GM12878 (cell line): ENCODE measurements around the gene ZNF462. TPM values are rescaled to one million over a fixed set of nuclear protein-coding genes. Genes with fewer than 3 reads are reported as not detected.

Experiments used
- ATAC-seq: fragments of 200-7000 bp; cut with Tn5 transposase; 3 replicates; pipeline ENCODE4 v1.9.1; 2020; ENCODE audit warnings: mild to moderate bottlenecking, moderate library complexity
- BruUV-seq: library from RNA; stranded (reverse); fragments of 400-500 nt; replicated peaks from 2 replicates; lab custom pipeline; 2021; lab: Mats Ljungman, UMichigan
- CTCF ChIA-PET: fragments of 300-600 bp; sonication (Branson Sonifier 250); formaldehyde crosslinking; extraction: SDS; loops from one replicate; lab custom pipeline; 2021; ENCODE audit warnings: inconsistent platforms; lab: Yijun Ruan, JAX
- POLR2A ChIA-PET: fragments of 350-600 bp; formaldehyde crosslinking; extraction: SDS; loops from one replicate; lab custom pipeline; 2021; ENCODE audit warnings: inconsistent platforms; lab: Charles Lee
- RAD21 ChIA-PET: fragments of 300-600 bp; sonication (Branson Sonifier 250); formaldehyde crosslinking; loops from one replicate; lab custom pipeline; 2023; ENCODE audit warnings: antibody characterized with exemption; ENCODE audit not compliant: unreplicated experiment; lab: Charles Lee
- SMC1A ChIA-PET: fragments of 300-600 bp; sonication (Branson Sonifier 250); formaldehyde crosslinking; loops from one replicate; lab custom pipeline; 2023; ENCODE audit not compliant: unreplicated experiment, uncharacterized antibody; lab: Charles Lee
- DNase-seq: peaks from one replicate; pipeline ENCODE4 v3.0.0-alpha.2; 2011; ENCODE audit warnings: low read depth, low spot score
- FAIRE-seq: peaks from 3 replicates; lab custom pipeline; 2011; peaks lifted over from hg19 to GRCh38; lab: Jason Lieb, UNC
- H2AFZ ChIP-seq: 2 replicates; pipeline ENCODE4 v1.6.0; 2011; ENCODE audit warnings: low read depth, low read length, control low read depth; ENCODE audit not compliant: control insufficient read depth
- H3K27ac ChIP-seq: 2 replicates; pipeline ENCODE4 v1.5.1; 2011; ENCODE audit warnings: control low read depth; ENCODE audit not compliant: control insufficient read depth, insufficient read depth
- H3K27me3 ChIP-seq, 2 experiments: replicated peaks in 1 of 2; 2 replicates each; pipeline versions ENCODE4 v1.6.0 to v1.6.1; 2011; ENCODE audit warnings: low read length in 1 of 2; ENCODE audit not compliant: control insufficient read depth in 2 of 2, insufficient read depth in 2 of 2
- H3K36me3 ChIP-seq, 2 experiments: 2 replicates each; pipeline ENCODE4 v1.5.1; 2011; ENCODE audit warnings: low read length in 1 of 2; ENCODE audit not compliant: control insufficient read depth in 2 of 2, insufficient read depth in 2 of 2
- H3K4me1 ChIP-seq: 2 replicates; pipeline ENCODE4 v1.6.1; 2011; ENCODE audit warnings: mild to moderate bottlenecking, low read length, moderate library complexity, mixed read lengths; ENCODE audit not compliant: control insufficient read depth, insufficient read depth
- H3K4me2 ChIP-seq: 2 replicates; pipeline ENCODE4 v1.6.0; 2011; ENCODE audit warnings: control low read depth; ENCODE audit not compliant: control insufficient read depth, insufficient read depth
- H3K4me3 ChIP-seq: fragments of 200-600 bp; sonication (generic); 2 replicates; pipeline ENCODE4 v1.5.1; 2016
- H3K79me2 ChIP-seq: 2 replicates; pipeline ENCODE4 v1.6.0; 2011; ENCODE audit warnings: low read length; ENCODE audit not compliant: control insufficient read depth, insufficient read depth
- H3K9ac ChIP-seq: 2 replicates; pipeline ENCODE4 v1.8.0; 2011; ENCODE audit warnings: low read length, control low read depth, mixed read lengths; ENCODE audit not compliant: control insufficient read depth, insufficient read depth
- H3K9me3 ChIP-seq: replicated peaks from 3 replicates; pipeline ENCODE4 v1.5.1; 2011; ENCODE audit warnings: mild to moderate bottlenecking, low read length; ENCODE audit not compliant: control insufficient read depth, insufficient read depth
- H4K20me1 ChIP-seq: 2 replicates; pipeline ENCODE4 v1.6.0; 2011; ENCODE audit not compliant: control insufficient read depth, insufficient read depth
- CHD2 ChIP-seq: IDR thresholded peaks from 2 replicates; pipeline ENCODE4 v1.6.1; 2011; ENCODE audit warnings: low read depth, low read length, improper control_type of control experiment, borderline replicate concordance
- NRF1 ChIP-seq: conservative IDR thresholded peaks from 2 replicates; pipeline ENCODE4 v1.6.1; 2011; ENCODE audit warnings: mild to moderate bottlenecking, low read depth, low read length, improper control_type of control experiment
- RB1 ChIP-seq: fragments of 450-650 bp; formaldehyde crosslinking; IDR thresholded peaks from 2 replicates; pipeline ENCODE4 v1.6.1; 2017; ENCODE audit warnings: mild to moderate bottlenecking, borderline replicate concordance
- TAF1 ChIP-seq: IDR thresholded peaks from 2 replicates; pipeline ENCODE4 v1.6.1; 2011; ENCODE audit warnings: mild to moderate bottlenecking, low read depth, low read length, borderline replicate concordance
- TARDBP ChIP-seq: IDR thresholded peaks from 2 replicates; pipeline ENCODE4 v1.6.1; 2016; ENCODE audit warnings: borderline replicate concordance
- ZNF274 ChIP-seq: IDR thresholded peaks from one replicate; pipeline ENCODE4 v1.8.0; 2011; ENCODE audit not compliant: insufficient read length, insufficient read depth
- WGBS: methylation state at CpG from one replicate; pipeline ENCODE4 v1.1.6; 2016; ENCODE audit warnings: low lambda C conversion rate; ENCODE audit not compliant: insufficient replicate concordance, insufficient coverage; ENCODE audit errors: missing lambda C conversion rate; 5-methylcytosine and 5-hydroxymethylcytosine counted together
- in situ Hi-C: fragments of 300-500 bp; cut with MboI; formaldehyde crosslinking; loops from 9 replicates; pipeline ENCODE4 v1.14.3; 2018; ENCODE audit warnings: mixed read lengths
- intact Hi-C: fragments of 100-400 bp; cut with micrococcal nuclease; formaldehyde crosslinking; loops from one replicate; pipeline ENCODE4 v1.14.2; 2022; ENCODE audit not compliant: unreplicated experiment
- polyA plus RNA-seq, 11 experiments: library from polyadenylated mRNA; depleted of rRNA in 4 of 11; unstranded in 6 of 11; stranded (reverse) in 5 of 11; fragments of >200 nt; fragmentation: Nextera tagmentation in 4 of 11; fragmentation: Illumina TruSeq in 1 of 11; extraction: Ambion mirVana in 4 of 11; extraction: Trizol in 1 of 11; gene quantifications; 1 replicate in 1 of 11; 2 replicates in 10 of 11; pipeline versions ENCODE4 v1.2.1 to v1.2.3, GENCODE V29; 2011 to 2016; ENCODE audit warnings: inconsistent platforms in 2 of 11, missing spikeins in 2 of 11, low read depth in 1 of 11
- total RNA-seq, 4 experiments: library from RNA; depleted of rRNA in 3 of 4; stranded (reverse); fragments of >200 nt in 3 of 4; fragmentation: Illumina TruSeq in 1 of 4; extraction: Trizol in 1 of 4; gene quantifications; 2 replicates each; pipeline versions ENCODE4 v1.2.1 to v1.2.3, GENCODE V29; 2013 to 2021
- TF ChIP-seq, protein P1 (sequence below): IDR thresholded peaks from 2 replicates; pipeline ENCODE4 v1.6.1; 2012; ENCODE audit warnings: low read length, inconsistent platforms
- TF ChIP-seq, protein P2 (sequence below): fragments of 450-650 bp; IDR thresholded peaks from 2 replicates; pipeline ENCODE4 v1.6.1; 2017; ENCODE audit warnings: mild to moderate bottlenecking, moderate library complexity

Gene ZNF462
- total and polyA plus RNA-seq, 10 of the 15 experiments (the other 5 are each of a cell fraction or from before 2014, with no cell fraction given) = 0.27 to 13.7 (median 0.55) TPM

DNA sequence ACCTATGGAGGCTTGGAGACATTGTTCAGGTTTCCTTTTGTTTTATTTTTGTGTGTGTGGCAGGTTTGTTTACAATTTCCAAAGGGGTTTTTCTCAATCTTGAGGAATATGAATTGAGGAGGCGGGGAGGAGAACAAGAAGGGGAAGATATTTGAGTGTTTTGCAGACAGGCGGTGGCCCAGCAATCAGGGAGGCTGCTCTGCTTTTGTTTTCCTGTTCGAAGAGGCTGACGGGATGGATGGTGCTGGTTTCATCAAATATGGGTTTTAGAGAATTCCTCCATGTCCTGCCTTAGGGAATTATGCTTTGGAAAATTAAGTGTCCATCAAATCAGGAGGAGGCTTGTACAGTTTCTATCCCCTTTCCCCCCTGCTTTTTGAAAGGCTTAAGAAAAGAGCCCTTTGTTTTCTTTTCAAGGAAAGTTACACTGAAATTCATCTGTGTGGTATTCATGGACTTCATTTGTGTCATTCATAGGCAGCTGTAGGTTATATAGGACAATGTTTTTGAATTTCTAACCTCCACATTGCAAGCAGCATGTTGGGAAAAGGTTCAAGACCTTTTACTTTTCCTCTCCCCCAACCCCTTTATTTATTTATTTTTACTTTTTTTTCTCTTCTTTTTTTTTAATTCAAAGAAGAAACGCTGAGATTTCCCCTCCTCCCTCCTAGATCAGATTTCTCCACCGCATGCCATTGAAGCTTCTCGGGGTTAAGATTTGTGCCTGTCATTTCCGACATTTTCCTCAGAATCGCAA, 107.4 kb downstream of the ZNF462 start:
- no peaks in the 10 kb centered on the region for H4K20me1 ChIP-seq
- DNase-seq (no peak), ATAC-seq (no peak), FAIRE-seq (no peak)
- no peaks in the 10 kb centered on the region for H3K9me3 ChIP-seq
- TF ChIP-seq CHD2 = no peak
- no peak for TF ChIP-seq RB1
- TF ChIP-seq ZNF274 = no peak
- TF ChIP-seq, protein P1, sequence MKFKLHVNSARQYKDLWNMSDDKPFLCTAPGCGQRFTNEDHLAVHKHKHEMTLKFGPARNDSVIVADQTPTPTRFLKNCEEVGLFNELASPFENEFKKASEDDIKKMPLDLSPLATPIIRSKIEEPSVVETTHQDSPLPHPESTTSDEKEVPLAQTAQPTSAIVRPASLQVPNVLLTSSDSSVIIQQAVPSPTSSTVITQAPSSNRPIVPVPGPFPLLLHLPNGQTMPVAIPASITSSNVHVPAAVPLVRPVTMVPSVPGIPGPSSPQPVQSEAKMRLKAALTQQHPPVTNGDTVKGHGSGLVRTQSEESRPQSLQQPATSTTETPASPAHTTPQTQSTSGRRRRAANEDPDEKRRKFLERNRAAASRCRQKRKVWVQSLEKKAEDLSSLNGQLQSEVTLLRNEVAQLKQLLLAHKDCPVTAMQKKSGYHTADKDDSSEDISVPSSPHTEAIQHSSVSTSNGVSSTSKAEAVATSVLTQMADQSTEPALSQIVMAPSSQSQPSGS = no peak
- TF ChIP-seq, protein P2, sequence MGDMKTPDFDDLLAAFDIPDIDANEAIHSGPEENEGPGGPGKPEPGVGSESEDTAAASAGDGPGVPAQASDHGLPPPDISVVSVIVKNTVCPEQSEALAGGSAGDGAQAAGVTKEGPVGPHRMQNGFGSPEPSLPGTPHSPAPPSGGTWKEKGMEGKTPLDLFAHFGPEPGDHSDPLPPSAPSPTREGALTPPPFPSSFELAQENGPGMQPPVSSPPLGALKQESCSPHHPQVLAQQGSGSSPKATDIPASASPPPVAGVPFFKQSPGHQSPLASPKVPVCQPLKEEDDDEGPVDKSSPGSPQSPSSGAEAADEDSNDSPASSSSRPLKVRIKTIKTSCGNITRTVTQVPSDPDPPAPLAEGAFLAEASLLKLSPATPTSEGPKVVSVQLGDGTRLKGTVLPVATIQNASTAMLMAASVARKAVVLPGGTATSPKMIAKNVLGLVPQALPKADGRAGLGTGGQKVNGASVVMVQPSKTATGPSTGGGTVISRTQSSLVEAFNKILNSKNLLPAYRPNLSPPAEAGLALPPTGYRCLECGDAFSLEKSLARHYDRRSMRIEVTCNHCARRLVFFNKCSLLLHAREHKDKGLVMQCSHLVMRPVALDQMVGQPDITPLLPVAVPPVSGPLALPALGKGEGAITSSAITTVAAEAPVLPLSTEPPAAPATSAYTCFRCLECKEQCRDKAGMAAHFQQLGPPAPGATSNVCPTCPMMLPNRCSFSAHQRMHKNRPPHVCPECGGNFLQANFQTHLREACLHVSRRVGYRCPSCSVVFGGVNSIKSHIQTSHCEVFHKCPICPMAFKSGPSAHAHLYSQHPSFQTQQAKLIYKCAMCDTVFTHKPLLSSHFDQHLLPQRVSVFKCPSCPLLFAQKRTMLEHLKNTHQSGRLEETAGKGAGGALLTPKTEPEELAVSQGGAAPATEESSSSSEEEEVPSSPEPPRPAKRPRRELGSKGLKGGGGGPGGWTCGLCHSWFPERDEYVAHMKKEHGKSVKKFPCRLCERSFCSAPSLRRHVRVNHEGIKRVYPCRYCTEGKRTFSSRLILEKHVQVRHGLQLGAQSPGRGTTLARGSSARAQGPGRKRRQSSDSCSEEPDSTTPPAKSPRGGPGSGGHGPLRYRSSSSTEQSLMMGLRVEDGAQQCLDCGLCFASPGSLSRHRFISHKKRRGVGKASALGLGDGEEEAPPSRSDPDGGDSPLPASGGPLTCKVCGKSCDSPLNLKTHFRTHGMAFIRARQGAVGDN = no peak
- TF ChIP-seq TARDBP = no peak
- TF ChIP-seq NRF1 = no peak
- TF ChIP-seq TAF1 = no peak
- TF ChIP-seq, all 136 proteins: peak for 0
- BruUV-seq = no TSS peak
- Histone ChIP-seq H3K4me2 (no peak overlapping the region), H3K36me3 (peaks cover 0 to 3% of the 10 kb centered on the region in 2 experiments; a peak in 2 of 4 replicates), H3K9ac (no peak overlapping the region), H3K27me3 (no peaks in the 10 kb centered on the region), H2AFZ (no peak overlapping the region), H3K27ac (no peak overlapping the region), H3K79me2 (no peaks in the 10 kb centered on the region), H3K4me3 (no peak overlapping the region), H3K4me1 (no peaks in the 10 kb centered on the region)
- ChIA-PET POLR2A (interaction anchor here (1.0 to 2.5 kb wide), 2 partner anchors 9 to 16 kb away, joined by 3 to 8 read pairs; no protein-coding TSS in a partner anchor), CTCF (interaction anchor here (0.7 to 1.3 kb wide), 3 partner anchors 35 to 119 kb away, joined by 3 to 4 read pairs (median 3); no protein-coding TSS in a partner anchor), RAD21 (no interaction called here), SMC1A (interaction anchor here (1.0 to 1.4 kb wide), 2 partner anchors 9 to 14 kb away, joined by 3 to 13 read pairs; no protein-coding TSS in a partner anchor)
- intact Hi-C loops = no loop called here
- in situ Hi-C loops = no loop called here
- WGBS = 51% methylated on average over 9 of the region's 9 CpGs
